Measurements from ENCODE around the gene C12orf54. TPM values are rescaled to one million over a fixed set of nuclear protein-coding genes. Genes with fewer than 3 reads are reported as not detected.
"Not testable (repeated sequence)": the region's sequence is repeated elsewhere in the genome, so short reads cannot be mapped to it uniquely, and the experiment has no call there.

Gene C12orf54
- polyA plus RNA-seq, 1 of the 3 experiments (the other 2 are of a cell fraction): not detected

DNA sequence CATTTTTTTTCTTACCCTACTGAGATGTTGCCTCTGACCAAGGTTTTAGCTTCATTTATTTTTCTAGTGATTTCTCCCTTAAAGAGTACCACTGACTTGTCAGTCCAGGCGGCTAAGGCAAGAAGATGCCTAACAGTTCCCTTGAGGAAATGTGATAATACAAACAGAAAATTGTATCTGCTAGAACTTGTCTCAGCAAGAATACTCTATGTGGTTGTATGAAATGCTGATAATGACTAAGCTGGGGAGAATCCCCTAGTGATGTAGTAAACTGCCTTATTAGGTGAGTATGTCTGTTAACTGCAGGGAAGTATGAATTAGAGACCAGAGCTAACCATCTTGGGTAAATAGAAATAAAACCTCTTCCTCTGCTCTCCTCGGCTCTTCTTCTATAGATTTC is 6.7 kb downstream of the C12orf54 start:
- H3K4me1 ChIP-seq (ENCODE audit: control insufficient read depth in 1 of 2, insufficient read depth in 2 of 2, low read depth in 1 of 2, low read length in 1 of 2): no peaks in the 10 kb centered on the region
- no peaks in the 10 kb centered on the region; the same call in 1 of the 2 replicates for H3K27me3 ChIP-seq (ENCODE audit: insufficient read depth)
- WGBS (ENCODE audit: low lambda C conversion rate): 3% methylated on average over 2 of the region's 2 CpGs
- no peak overlapping the region for H3K4me2 ChIP-seq
- DNase-seq: no peak
- H2AFZ ChIP-seq (ENCODE audit: low read depth): no peak overlapping the region
- H3K9me3 ChIP-seq: no peaks in the 10 kb centered on the region
- TF ChIP-seq FOXJ3 (CRISPR knock-in tag; IDR thresholded peaks at IDR 0.05): no peak
- TF ChIP-seq FOXM1 (IDR thresholded peaks at IDR 0.05; ENCODE audit: low read depth): no peak
- no peak for TF ChIP-seq SIN3A (IDR thresholded peaks at IDR 0.05; ENCODE audit: borderline replicate concordance, low read depth, low read length)
- no peak for TF ChIP-seq RFX5 (IDR thresholded peaks at IDR 0.05; ENCODE audit: low read length)
- no peaks in the 10 kb centered on the region for H3K36me3 ChIP-seq (replicated peaks in 1 of 2; ENCODE audit: control insufficient read depth in 1 of 2, insufficient read depth in 2 of 2, low read length in 1 of 2)
- ChIA-PET POLR2A (no interaction called here), CTCF (no interaction called here)
- H3K9me2 ChIP-seq: no peaks in the 10 kb centered on the region
- H4K20me1 ChIP-seq (ENCODE audit: insufficient read depth): no peaks in the 10 kb centered on the region
- no peaks in the 10 kb centered on the region for H3F3A ChIP-seq (replicated peaks; ENCODE audit: insufficient read depth)
- no peak overlapping the region for H3K27ac ChIP-seq (ENCODE audit: low read depth in 2 of 2, low read length in 1 of 2)
- H3K4me3 ChIP-seq (ENCODE audit: low read depth in 2 of 2, low read length in 1 of 2): no peak overlapping the region
- H3K9ac ChIP-seq: no peak overlapping the region
- no peaks in the 10 kb centered on the region for H3K79me2 ChIP-seq (ENCODE audit: insufficient read depth)

DNA sequence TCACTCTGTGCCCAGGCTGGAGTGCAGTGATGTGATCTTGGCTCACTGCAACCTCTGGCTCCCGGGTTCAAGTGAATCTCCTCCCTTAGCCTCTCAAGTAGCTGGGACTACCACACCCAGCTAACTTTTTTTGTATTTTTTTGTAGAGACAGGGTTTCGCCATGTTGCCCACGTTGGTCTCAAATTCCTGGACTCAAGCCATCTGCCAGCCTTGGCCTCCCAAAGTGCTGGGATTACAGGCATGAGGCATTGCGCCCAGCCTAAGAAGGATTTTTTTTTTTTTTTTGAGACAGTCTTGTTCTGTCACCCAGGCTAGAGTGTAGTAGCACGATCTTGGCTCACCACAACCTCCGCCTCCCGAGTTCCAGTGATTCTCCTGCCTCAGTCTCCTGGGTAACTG is 7.2 kb downstream of the C12orf54 start:
- H3K27ac ChIP-seq (ENCODE audit: low read depth in 2 of 2, low read length in 1 of 2); CTCF ChIA-PET; H4K20me1 ChIP-seq (ENCODE audit: insufficient read depth); H3K9me3 ChIP-seq; POLR2A ChIA-PET; H3K36me3 ChIP-seq (replicated peaks in 1 of 2; ENCODE audit: control insufficient read depth in 1 of 2, insufficient read depth in 2 of 2, low read length in 1 of 2); H3F3A ChIP-seq (replicated peaks; ENCODE audit: insufficient read depth); DNase-seq; H2AFZ ChIP-seq (ENCODE audit: low read depth); H3K27me3 ChIP-seq (ENCODE audit: insufficient read depth); H3K4me2 ChIP-seq; H3K9me2 ChIP-seq; H3K9ac ChIP-seq; H3K4me3 ChIP-seq (ENCODE audit: low read depth in 2 of 2, low read length in 1 of 2); H3K4me1 ChIP-seq (ENCODE audit: control insufficient read depth in 1 of 2, insufficient read depth in 2 of 2, low read depth in 1 of 2, low read length in 1 of 2); H3K79me2 ChIP-seq (ENCODE audit: insufficient read depth): not testable (repeated sequence)
- WGBS (ENCODE audit: low lambda C conversion rate): 15% methylated on average over 7 of the region's 7 CpGs

DNA sequence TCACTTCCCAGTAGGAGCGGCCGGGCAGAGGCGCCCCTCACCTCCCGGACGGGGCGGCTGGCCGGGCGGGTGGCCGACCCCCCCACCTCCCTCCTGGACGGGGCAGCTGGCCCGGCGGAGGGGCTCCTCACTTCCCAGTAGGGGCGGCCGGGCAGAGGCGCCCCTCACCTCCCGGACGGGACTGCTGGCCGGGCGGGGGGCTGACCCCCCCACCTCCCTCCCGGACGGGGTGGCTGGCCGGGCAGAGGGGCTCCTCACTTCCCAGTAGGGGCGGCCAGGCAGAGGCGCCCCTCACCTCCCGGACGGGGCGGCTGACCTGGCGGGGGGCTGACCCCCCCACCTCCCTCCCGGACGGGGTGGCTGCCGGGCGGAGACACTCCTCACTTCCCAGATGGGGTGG is 18.0 kb downstream of the C12orf54 start:
- H3K79me2 ChIP-seq (ENCODE audit: insufficient read depth); H3K9me2 ChIP-seq; H3K36me3 ChIP-seq (replicated peaks in 1 of 2; ENCODE audit: control insufficient read depth in 1 of 2, insufficient read depth in 2 of 2, low read length in 1 of 2); H3K9me3 ChIP-seq; H3K27ac ChIP-seq (ENCODE audit: low read depth in 2 of 2, low read length in 1 of 2); H3K27me3 ChIP-seq (ENCODE audit: insufficient read depth); H3K4me1 ChIP-seq (ENCODE audit: control insufficient read depth in 1 of 2, insufficient read depth in 2 of 2, low read depth in 1 of 2, low read length in 1 of 2); H4K20me1 ChIP-seq (ENCODE audit: insufficient read depth); DNase-seq; CTCF ChIA-PET; H3K4me2 ChIP-seq; H3K9ac ChIP-seq; POLR2A ChIA-PET; H2AFZ ChIP-seq (ENCODE audit: low read depth); H3F3A ChIP-seq (replicated peaks; ENCODE audit: insufficient read depth); H3K4me3 ChIP-seq (ENCODE audit: low read depth in 2 of 2, low read length in 1 of 2): not testable (repeated sequence)
- WGBS (ENCODE audit: low lambda C conversion rate): no CpG with 5 or more reads among the region's 32 CpGs

DNA sequence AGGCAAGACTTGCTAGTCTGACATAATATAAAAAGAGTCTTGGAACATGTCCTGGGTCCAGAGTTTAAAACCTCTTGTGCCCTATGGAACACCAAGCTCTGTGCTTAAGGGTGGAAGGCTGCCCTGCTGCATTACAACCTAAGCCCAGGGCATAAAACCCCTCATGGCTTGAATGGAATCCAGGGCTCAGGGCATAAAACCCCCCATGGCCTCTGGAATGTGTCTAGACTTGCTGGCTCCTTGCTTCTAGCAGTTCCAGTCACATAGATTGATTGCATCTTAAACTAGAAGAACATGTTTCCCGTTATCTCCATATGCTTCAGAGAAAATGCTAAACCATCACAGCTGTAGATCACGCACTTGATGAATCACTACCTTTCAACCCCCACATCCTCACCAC is 24.5 kb downstream of the C12orf54 start:
- H3K4me3 ChIP-seq (ENCODE audit: low read depth in 2 of 2, low read length in 1 of 2); DNase-seq; H3K79me2 ChIP-seq (ENCODE audit: insufficient read depth); H2AFZ ChIP-seq (ENCODE audit: low read depth); H3K27ac ChIP-seq (ENCODE audit: low read depth in 2 of 2, low read length in 1 of 2); H3K4me2 ChIP-seq; H3K9ac ChIP-seq; H3K9me2 ChIP-seq; H3K4me1 ChIP-seq (ENCODE audit: control insufficient read depth in 1 of 2, insufficient read depth in 2 of 2, low read depth in 1 of 2, low read length in 1 of 2); POLR2A ChIA-PET; CTCF ChIA-PET; H4K20me1 ChIP-seq (ENCODE audit: insufficient read depth); H3K36me3 ChIP-seq (replicated peaks in 1 of 2; ENCODE audit: control insufficient read depth in 1 of 2, insufficient read depth in 2 of 2, low read length in 1 of 2); H3K9me3 ChIP-seq; H3K27me3 ChIP-seq (ENCODE audit: insufficient read depth); H3F3A ChIP-seq (replicated peaks; ENCODE audit: insufficient read depth): not testable (repeated sequence)
- 11% methylated on average over 2 of the region's 2 CpGs for WGBS (ENCODE audit: low lambda C conversion rate)
